Measurements from ENCODE around the gene SYNE1. TPM values are rescaled to one million over a fixed set of nuclear protein-coding genes. Genes with fewer than 3 reads are reported as not detected.
"Not testable (repeated sequence)": the region's sequence is repeated elsewhere in the genome, so short reads cannot be mapped to it uniquely, and the experiment has no call there.

The SYNE1 gene
- total RNA-seq, 1 donor from 2014 or later: 26.6 TPM

GRCh38 chr6:152142105-152142504 is 495.1 kb downstream of the SYNE1 start:
- no peaks in the 10 kb centered on the region for H3K9me3 Mint-ChIP-seq
- TF ChIP-seq CTCF (conservative IDR thresholded peaks at IDR 0.05): no peak
- peaks cover 9% of the 10 kb centered on the region for H3K36me3 Mint-ChIP-seq
- no peaks in the 10 kb centered on the region for H3K27me3 Mint-ChIP-seq
- H3K4me3 Mint-ChIP-seq: no peak overlapping the region
- H3K4me1 Mint-ChIP-seq (ENCODE audit: unreplicated experiment): peaks cover 9% of the 10 kb centered on the region
- no peak overlapping the region for H3K27ac Mint-ChIP-seq
- no peak for DNase-seq (ENCODE audit: extremely low spot score, unreplicated experiment)

GRCh38 chr6:152138344-152138743 is 498.8 kb downstream of the SYNE1 start:
- not testable (repeated sequence) for H3K4me1 Mint-ChIP-seq (ENCODE audit: unreplicated experiment); DNase-seq (ENCODE audit: extremely low spot score, unreplicated experiment)
- peaks cover 11% of the 10 kb centered on the region for H3K36me3 Mint-ChIP-seq

GRCh38 chr6:152136449-152136825 is 500.7 kb downstream of the SYNE1 start:
- no peak for TF ChIP-seq CTCF (conservative IDR thresholded peaks at IDR 0.05)
- Mint-ChIP-seq H3K9me3 (no peaks in the 10 kb centered on the region), H3K36me3 (peaks cover 15% of the 10 kb centered on the region), H3K27me3 (no peaks in the 10 kb centered on the region), H3K4me3 (no peak overlapping the region), H3K4me1 (ENCODE audit: unreplicated experiment) (no peaks in the 10 kb centered on the region), H3K27ac (no peak overlapping the region)
- no peak for DNase-seq (ENCODE audit: extremely low spot score, unreplicated experiment)

More at GRCh38 chr6:152138344-152138743, 498.8 kb downstream of the SYNE1 start:
- H3K27me3 Mint-ChIP-seq, H3K4me3 Mint-ChIP-seq, H3K9me3 Mint-ChIP-seq, H3K27ac Mint-ChIP-seq: not testable (repeated sequence)

- H3K27ac Mint-ChIP-seq: no peak overlapping the region
- H3K4me3 Mint-ChIP-seq: no peak overlapping the region
- H3K4me1 Mint-ChIP-seq (ENCODE audit: unreplicated experiment): no peaks in the 10 kb centered on the region
- no peak for TF ChIP-seq CTCF (conservative IDR thresholded peaks at IDR 0.05)
- DNase-seq (ENCODE audit: extremely low spot score, unreplicated experiment): no peak
- peaks cover 15% of the 10 kb centered on the region for H3K36me3 Mint-ChIP-seq
- no peaks in the 10 kb centered on the region for H3K9me3 Mint-ChIP-seq
- no peaks in the 10 kb centered on the region for H3K27me3 Mint-ChIP-seq
These were observed 501.3 kb downstream of the SYNE1 start for GRCh38 chr6:152135755-152136448.

- no peak for DNase-seq (ENCODE audit: extremely low spot score, unreplicated experiment)
- Mint-ChIP-seq H3K36me3 (peaks cover 23% of the 10 kb centered on the region), H3K9me3 (no peaks in the 10 kb centered on the region), H3K27ac (no peak overlapping the region), H3K4me1 (ENCODE audit: unreplicated experiment) (peaks cover 26% of the 10 kb centered on the region), H3K4me3 (no peak overlapping the region), H3K27me3 (no peaks in the 10 kb centered on the region)
- no peak for TF ChIP-seq CTCF (conservative IDR thresholded peaks at IDR 0.05)
These were observed 506.7 kb downstream of the SYNE1 start for GRCh38 chr6:152130441-152130840.

GRCh38 chr6:152129691-152130151 is 507.4 kb downstream of the SYNE1 start:
- Mint-ChIP-seq H3K27me3 (no peaks in the 10 kb centered on the region), H3K36me3 (peaks cover 23% of the 10 kb centered on the region), H3K4me1 (ENCODE audit: unreplicated experiment) (peaks cover 26% of the 10 kb centered on the region), H3K9me3 (no peaks in the 10 kb centered on the region), H3K4me3 (no peak overlapping the region), H3K27ac (no peak overlapping the region)
- DNase-seq (ENCODE audit: extremely low spot score, unreplicated experiment): no peak
- TF ChIP-seq CTCF (conservative IDR thresholded peaks at IDR 0.05): no peak

Data from type B pancreatic cell (in vitro differentiated cells).